Astrocyte (in vitro differentiated cells and primary cell): ENCODE measurements around the gene HMGN1.

Source experiments
- EZH2 ChIP-seq: IDR thresholded peaks from 2 replicates; pipeline ENCODE4 v1.6.1; 2012; ENCODE audit warnings: mild to moderate bottlenecking, low read length, inconsistent platforms; ENCODE audit not compliant: insufficient read depth
- TF ChIP-seq, protein P1 (sequence below): IDR thresholded peaks from 2 replicates; pipeline ENCODE4 v1.5.1; 2011; ENCODE audit warnings: low read depth, mild to moderate bottlenecking, inconsistent platforms, low read length, moderate library complexity; ENCODE audit not compliant: insufficient read depth

DNA sequence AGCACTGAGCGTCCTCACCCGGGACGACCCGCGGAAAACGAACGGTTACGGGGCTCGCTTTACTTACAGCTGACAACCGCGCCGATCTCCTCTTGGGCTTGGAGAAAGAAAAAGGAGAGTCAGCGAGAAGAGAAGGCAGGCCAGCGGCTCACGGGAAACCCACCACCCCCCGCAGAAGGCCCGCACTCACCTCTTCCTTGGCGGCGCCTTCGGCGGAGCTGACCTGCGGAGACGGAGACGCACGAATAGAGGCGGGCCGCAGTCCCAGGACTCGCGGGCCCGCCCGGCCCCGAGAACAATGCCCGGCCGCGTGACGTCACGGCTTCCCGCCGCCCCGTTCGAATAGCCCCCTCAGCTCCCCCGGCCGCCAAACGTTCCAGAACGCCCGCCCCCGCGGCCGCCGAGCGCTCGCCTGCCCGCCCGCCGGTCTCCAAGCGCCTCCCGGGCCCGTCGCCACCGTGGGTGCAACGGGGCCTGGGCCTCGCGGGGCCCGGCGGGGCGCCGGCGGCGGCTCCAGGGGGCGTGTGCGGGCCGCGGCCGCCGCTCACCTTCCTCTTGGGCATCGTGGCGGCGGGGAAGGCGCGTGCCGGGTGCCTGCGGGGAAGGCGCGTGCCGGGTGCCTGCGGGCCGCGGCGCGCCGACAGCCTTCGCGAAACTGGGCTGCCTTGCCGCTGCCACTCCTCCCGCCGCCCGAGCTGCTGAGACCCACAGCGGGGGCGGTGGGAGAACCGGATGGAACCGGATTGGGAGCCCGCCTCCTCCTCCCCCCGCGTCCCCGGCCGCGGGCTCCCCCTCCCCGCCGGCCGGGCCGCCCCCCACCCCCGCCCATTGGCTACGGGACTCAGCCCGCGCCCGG lies at the start of gene HMGN1:
- TF ChIP-seq, protein P1, sequence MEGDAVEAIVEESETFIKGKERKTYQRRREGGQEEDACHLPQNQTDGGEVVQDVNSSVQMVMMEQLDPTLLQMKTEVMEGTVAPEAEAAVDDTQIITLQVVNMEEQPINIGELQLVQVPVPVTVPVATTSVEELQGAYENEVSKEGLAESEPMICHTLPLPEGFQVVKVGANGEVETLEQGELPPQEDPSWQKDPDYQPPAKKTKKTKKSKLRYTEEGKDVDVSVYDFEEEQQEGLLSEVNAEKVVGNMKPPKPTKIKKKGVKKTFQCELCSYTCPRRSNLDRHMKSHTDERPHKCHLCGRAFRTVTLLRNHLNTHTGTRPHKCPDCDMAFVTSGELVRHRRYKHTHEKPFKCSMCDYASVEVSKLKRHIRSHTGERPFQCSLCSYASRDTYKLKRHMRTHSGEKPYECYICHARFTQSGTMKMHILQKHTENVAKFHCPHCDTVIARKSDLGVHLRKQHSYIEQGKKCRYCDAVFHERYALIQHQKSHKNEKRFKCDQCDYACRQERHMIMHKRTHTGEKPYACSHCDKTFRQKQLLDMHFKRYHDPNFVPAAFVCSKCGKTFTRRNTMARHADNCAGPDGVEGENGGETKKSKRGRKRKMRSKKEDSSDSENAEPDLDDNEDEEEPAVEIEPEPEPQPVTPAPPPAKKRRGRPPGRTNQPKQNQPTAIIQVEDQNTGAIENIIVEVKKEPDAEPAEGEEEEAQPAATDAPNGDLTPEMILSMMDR = no peak
- no peak for TF ChIP-seq EZH2
